Naive B cell (primary cell): ENCODE data around the gene SMC1B. TPM values are rescaled to one million over a fixed set of nuclear protein-coding genes. Genes with fewer than 3 reads are reported as not detected.
A peak's percentile ranks its signal among the peaks of the same experiment; 100 is the strongest.
"Not testable (repeated sequence)": the region's sequence is repeated elsewhere in the genome, so short reads cannot be mapped to it uniquely, and the experiment has no call there.

ENCODE experiments used
- ATAC-seq, 2 donors: fragments of 150-1000 bp; cut with Tn5 transposase; 2 replicates each; pipeline ENCODE4 v1.10.0; 2021; ENCODE audit warnings: low read depth in 2 of 2, mild to moderate bottlenecking in 2 of 2, moderate library complexity in 2 of 2
- DNase-seq: peaks from one replicate; pipeline ENCODE4 v3.0.0; 2022
- H3K27ac Mint-ChIP-seq, 6 donors: one replicate each; pipeline ENCODE4 v1.8.0; 2020 to 2022; ENCODE audit warnings: mild to moderate bottlenecking in 6 of 6, mixed read lengths in 6 of 6, moderate library complexity in 5 of 6, inconsistent platforms in 2 of 6
- H3K27me3 Mint-ChIP-seq, 3 donors: one replicate each; pipeline ENCODE4 v1.8.0; 2021 to 2022; ENCODE audit warnings: mixed read lengths in 3 of 3, mild to moderate bottlenecking in 1 of 3
- H3K36me3 Mint-ChIP-seq, 2 donors: one replicate each; pipeline ENCODE4 v1.8.0; 2020 to 2022; ENCODE audit warnings: mixed read lengths in 2 of 2, inconsistent platforms in 1 of 2, mild to moderate bottlenecking in 1 of 2
- H3K4me1 Mint-ChIP-seq, 3 donors: one replicate each; pipeline ENCODE4 v1.8.0; 2020 to 2022; ENCODE audit warnings: mixed read lengths in 3 of 3, inconsistent platforms in 1 of 3, mild to moderate bottlenecking in 1 of 3, moderate library complexity in 1 of 3
- H3K4me3 Mint-ChIP-seq, 8 donors: one replicate each; pipeline ENCODE4 v1.8.0; 2020 to 2022; ENCODE audit warnings: mild to moderate bottlenecking in 8 of 8, mixed read lengths in 8 of 8, moderate library complexity in 8 of 8, inconsistent platforms in 2 of 8
- H3K9me3 Mint-ChIP-seq, 7 donors: one replicate each; pipeline ENCODE4 v1.8.0; 2020 to 2022; ENCODE audit warnings: mixed read lengths in 7 of 7, mild to moderate bottlenecking in 5 of 7, inconsistent platforms in 2 of 7, moderate library complexity in 1 of 7
- polyA plus RNA-seq, 6 donors: library from polyadenylated mRNA; unstranded; fragments of 300-500 nt; fragmentation: Illumina TruSeq; gene quantifications; one replicate each; pipeline ENCODE4 v1.2.3, GENCODE V29; 2021; ENCODE audit warnings: low read depth in 6 of 6

SMC1B gene
- polyA plus RNA-seq, 6 donors from 2014 or later, result not detected

DNA sequence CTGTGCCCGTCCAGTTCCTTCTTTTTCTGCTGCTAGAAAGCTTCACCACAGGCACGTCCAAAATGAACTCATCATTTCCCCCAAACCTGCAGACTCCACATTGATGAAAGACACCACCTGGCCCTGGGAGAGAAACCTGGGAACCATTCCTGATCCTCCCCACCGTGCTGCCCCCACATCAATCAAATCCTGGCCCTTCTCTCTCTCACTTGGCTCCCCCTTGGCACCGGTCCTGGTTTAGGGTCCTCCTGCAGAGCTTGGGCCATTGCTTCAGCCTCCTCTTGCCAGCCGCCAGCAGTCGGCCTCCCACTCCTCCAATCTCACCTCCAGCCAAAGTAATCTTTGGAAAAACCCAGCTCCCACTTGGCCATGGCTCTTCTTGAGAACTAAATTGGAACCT is 38.6 kb upstream of the SMC1B start:
- Mint-ChIP-seq H3K4me1 (no peaks in the 10 kb centered on the region), H3K9me3 (no peaks in the 10 kb centered on the region), H3K4me3 (no peak overlapping the region), H3K27ac (peak overlapping the region in 2 of 6 donors; percentile 10 to 64), H3K27me3 (peaks cover 3 to 40% (median 18%) of the 10 kb centered on the region in 3 donors), H3K36me3 (no peaks in the 10 kb centered on the region)
- DNase-seq (no peak), ATAC-seq (no peak)

DNA sequence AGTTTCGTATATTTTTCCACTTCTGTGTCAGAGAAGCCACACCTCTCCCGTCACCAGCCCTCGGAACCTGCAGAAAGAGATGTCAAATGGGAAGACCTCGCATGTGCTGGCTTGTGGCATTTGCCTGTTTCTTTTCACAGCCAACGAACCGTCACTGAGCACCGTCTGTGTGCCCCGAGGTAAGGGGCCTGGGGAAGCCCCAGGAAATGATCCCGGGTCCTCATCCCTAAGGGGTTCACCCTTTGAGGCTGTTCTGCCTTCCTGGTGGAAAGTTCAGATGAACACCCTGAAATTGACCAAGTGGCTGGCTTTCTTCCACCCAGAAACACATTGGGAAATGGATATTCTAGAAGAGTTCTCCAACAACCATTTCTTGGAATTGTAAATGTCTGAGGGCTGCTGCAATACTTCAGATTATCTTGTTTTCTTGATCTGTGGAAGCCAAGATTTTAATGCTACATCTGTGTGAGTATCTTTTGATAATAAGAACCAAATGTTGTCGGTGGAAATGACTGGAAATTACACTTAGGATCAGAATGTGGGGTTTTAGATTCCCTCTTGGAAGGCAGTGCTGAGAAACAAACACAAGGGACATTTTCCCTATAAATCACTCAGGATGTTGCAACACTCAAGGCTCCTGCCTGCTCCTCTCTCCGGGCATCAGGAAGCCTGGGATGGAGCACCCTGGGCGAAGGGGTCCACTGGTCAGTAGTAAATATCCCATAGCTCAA is 37.7 kb upstream of the SMC1B start:
- Mint-ChIP-seq H3K4me3 (no peak overlapping the region), H3K9me3 (no peaks in the 10 kb centered on the region), H3K4me1 (no peaks in the 10 kb centered on the region), H3K36me3 (no peaks in the 10 kb centered on the region), H3K27me3 (peaks cover 3 to 37% (median 15%) of the 10 kb centered on the region in 3 donors), H3K27ac (no peak overlapping the region)
- ATAC-seq (no peak), DNase-seq (no peak)

DNA sequence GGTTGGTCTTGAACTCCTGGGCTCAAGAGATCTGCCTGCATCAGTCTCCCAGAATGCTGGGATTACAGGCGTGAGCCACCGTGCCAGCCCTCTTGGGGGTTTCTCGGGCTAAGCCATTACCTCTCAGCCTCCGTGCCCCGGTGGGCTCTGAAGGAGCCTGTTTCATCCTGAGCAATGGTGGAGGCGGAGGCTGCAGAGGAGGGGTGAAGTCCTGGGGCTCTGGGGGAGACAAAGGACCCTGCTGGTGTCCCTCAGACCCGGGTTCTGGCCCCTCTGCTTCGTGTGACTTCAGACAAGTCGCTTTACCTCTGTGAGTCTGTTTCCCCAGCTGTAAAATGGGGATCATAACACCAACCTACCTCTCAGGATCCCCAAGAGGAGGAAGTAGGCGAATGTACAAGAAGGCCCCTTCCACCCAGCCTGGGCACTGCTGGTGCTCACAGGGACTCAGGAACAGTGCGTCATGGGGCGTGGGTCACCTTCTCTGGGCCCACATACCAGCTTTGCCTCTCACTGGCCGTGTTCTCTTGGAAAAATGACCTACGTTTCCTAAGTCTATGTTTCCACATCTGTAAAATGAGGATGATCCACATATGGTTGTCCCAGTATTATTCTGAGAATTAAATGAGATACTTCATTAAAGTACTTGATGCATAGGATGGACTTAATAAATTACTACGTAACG is 36.8 kb upstream of the SMC1B start:
- DNase-seq (no peak), ATAC-seq (no peak)
- Mint-ChIP-seq H3K9me3 (no peaks in the 10 kb centered on the region), H3K4me1 (no peaks in the 10 kb centered on the region), H3K27ac (no peak overlapping the region), H3K4me3 (no peak overlapping the region), H3K36me3 (no peaks in the 10 kb centered on the region), H3K27me3 (peaks cover 3 to 30% (median 15%) of the 10 kb centered on the region in 3 donors)

DNA sequence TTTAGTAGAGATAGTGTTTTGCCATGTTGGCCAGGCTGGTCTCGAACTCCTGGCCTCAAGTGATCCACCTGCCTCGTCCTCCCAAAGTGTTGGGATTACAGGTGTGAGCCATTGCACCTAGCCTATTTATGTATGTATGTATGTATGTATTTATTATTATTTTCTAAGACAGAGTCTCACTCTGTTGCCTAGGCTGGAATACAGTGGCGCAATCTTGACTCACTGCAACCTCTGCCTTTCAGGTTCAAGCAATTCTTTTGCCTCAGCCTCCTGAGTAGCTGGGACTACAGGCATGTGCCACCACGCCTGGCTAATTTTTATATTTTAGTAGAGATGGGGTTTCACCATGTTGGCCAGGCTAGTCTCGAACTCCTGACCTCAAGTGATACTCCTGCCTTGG is 36.0 kb upstream of the SMC1B start:
- H3K27me3 Mint-ChIP-seq, result peaks cover 3 to 35% (median 9%) of the 10 kb centered on the region in 3 donors
- H3K4me3 Mint-ChIP-seq, result not testable (repeated sequence)

DNA sequence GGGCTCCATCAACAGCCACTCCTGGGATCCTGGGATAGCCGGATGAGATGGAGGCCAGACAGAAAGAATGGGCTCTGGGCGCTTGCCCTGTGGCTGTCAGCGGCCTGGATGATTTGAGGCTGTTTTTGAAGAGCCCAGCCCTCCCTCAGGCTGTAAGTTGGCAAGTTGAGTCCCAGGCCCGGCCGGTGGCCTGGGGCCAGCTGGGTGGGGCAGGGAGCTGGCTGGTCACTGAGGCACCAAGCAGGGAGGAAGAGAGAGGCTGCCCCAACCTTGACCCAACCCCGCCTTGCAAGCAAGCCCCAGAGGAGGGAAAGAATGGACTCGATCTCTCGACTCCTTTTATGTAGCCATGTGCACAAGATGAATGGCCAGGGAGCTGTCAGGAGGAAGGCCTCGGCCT is 35.0 kb upstream of the SMC1B start:
- peaks cover 9 to 34% (median 9%) of the 10 kb centered on the region in 3 donors for H3K27me3 Mint-ChIP-seq
- H3K4me3 Mint-ChIP-seq, result no peak overlapping the region
- no peak for ATAC-seq
- no peaks in the 10 kb centered on the region for H3K9me3 Mint-ChIP-seq
- no peak overlapping the region for H3K27ac Mint-ChIP-seq
- no peaks in the 10 kb centered on the region for H3K4me1 Mint-ChIP-seq
- H3K36me3 Mint-ChIP-seq, result no peaks in the 10 kb centered on the region
- DNase-seq, result no peak

More for the DNA sequence above, 36.0 kb upstream of the SMC1B start:
- not testable (repeated sequence) for H3K4me1 Mint-ChIP-seq, H3K36me3 Mint-ChIP-seq, ATAC-seq, H3K9me3 Mint-ChIP-seq, DNase-seq, H3K27ac Mint-ChIP-seq

DNA sequence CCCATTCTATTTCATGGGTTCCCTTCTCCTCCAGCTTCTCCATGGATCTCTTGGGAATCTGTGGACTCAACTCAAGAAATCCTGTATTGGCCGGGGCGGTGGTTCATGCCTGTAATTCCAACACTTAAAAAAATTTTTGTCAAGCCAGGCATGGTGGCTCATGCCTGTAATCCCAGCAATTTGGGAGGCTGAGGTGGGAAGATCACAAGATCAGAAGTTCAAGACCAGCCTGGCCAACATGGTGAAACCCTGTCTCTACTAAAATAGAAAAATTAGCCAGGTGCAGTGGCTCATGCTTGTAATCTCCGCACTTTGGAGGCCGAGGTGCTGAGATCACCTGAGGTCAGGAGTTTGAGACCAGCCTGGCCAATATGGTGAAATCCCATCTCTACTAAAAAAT is 34.2 kb upstream of the SMC1B start:
- H3K9me3 Mint-ChIP-seq, H3K36me3 Mint-ChIP-seq, DNase-seq, H3K27ac Mint-ChIP-seq, H3K4me3 Mint-ChIP-seq, H3K4me1 Mint-ChIP-seq, ATAC-seq: not testable (repeated sequence)
- peaks cover 9 to 29% (median 9%) of the 10 kb centered on the region in 3 donors for H3K27me3 Mint-ChIP-seq

DNA sequence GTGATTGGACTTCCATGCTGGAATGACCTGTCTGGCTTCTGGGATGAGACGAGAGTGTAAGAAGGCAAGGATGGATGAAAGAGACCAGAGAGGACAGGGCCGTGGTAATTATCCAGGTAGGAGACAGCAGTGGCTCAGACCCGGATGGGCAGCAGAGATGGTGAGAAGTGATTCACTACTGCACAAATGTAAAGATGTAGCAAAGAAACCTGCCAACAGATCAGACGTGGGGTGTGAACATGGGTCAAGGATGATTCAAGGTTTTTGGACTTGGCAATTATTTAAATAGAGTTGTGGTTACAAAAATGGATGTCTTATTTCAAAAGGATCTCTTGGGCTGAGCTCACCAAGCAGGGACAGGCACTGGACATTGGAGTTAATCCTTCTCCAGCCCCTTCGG is 32.8 kb upstream of the SMC1B start:
- Mint-ChIP-seq H3K27ac (no peak overlapping the region), H3K36me3 (no peaks in the 10 kb centered on the region), H3K27me3 (peaks cover 3 to 25% (median 9%) of the 10 kb centered on the region in 3 donors), H3K4me3 (no peak overlapping the region), H3K4me1 (peaks cover 0 to 5% (median 3%) of the 10 kb centered on the region in 3 donors), H3K9me3 (no peaks in the 10 kb centered on the region)
- no peak for ATAC-seq
- no peak for DNase-seq

DNA sequence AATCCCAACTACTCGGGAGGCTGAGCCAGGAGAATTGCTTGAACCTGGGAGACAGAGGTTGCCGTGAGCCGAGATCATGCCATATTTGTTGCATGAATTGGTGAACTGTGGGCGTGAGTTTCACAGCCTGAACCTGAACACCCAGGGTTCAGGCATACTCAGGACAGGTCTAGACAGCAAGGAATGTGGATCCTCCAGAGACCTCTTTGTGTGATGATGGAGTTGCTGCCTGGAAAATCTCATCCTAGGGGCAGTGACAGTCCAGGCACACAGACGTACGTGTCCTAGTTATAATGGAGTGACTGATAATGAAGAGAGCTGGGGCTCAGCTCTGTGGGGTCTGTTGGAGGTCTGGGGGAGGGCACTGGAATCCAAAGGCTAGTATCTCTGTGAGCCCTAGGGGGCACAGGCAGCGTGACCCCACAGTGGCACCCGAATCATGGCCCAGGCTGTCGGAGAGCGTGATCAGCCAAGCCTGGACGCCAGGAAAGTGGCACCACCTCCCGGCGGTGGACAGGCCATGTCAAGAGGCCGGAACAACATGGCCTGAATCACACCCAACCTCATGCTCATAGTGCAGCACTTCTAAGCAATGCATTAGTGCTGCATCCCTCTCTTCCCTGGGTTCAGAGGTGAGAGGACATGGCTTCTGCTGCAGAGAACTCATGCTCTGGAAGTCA is 31.8 kb upstream of the SMC1B start:
- Mint-ChIP-seq H3K4me3 (no peak overlapping the region), H3K36me3 (no peaks in the 10 kb centered on the region), H3K9me3 (no peaks in the 10 kb centered on the region), H3K4me1 (peaks cover 5 to 12% (median 12%) of the 10 kb centered on the region in 3 donors), H3K27ac (no peak overlapping the region), H3K27me3 (peaks cover 8 to 29% (median 11%) of the 10 kb centered on the region in 3 donors)
- ATAC-seq (no peak), DNase-seq (no peak)

DNA sequence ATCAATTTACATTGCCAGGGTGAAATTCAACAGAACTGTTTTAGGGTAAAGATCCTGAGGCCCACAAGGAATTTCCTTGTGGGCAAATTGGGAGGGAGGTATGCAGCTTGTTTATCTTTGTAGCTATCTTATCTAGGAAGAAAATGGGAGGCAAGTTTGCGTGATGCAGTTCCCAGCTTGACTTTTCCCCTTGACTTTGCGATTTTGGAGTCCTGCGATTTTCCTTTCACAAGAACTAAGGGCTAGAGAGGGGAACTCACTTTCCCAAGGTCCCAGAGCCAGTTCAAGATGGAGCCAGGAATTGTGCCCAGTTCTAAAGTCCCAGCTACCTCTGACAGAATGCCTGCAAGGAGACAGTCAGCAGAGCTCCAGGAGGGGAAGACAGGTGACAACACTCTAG is 30.8 kb upstream of the SMC1B start:
- no peak for DNase-seq
- Mint-ChIP-seq H3K27me3 (peaks cover 8 to 34% (median 11%) of the 10 kb centered on the region in 3 donors), H3K27ac (no peak overlapping the region), H3K9me3 (no peaks in the 10 kb centered on the region), H3K4me3 (no peak overlapping the region), H3K36me3 (no peaks in the 10 kb centered on the region), H3K4me1 (peaks cover 5 to 12% (median 12%) of the 10 kb centered on the region in 3 donors)
- ATAC-seq, result no peak

DNA sequence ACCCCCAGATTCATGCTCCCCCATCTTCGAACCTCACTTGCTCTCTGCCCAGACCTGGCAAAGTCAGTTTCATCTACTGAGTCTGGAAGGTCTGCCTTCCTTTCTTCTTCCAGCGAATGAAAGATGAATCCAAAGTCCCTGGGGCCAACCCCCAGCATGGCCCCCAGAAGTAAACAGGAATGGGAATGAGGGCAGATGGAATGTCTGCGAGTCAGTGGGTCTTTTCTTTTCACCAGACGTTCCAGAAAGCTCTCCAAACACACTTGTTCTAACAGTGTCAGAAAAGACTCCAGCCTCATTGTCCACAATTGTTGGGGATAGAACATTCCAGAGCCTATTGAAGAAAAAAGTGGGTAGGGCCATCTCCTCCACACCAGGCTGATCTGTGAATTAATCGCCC is 28.7 kb upstream of the SMC1B start:
- ATAC-seq, result no peak
- no peak overlapping the region for H3K4me3 Mint-ChIP-seq
- DNase-seq, result no peak
- H3K27ac Mint-ChIP-seq, result no peak overlapping the region
- no peaks in the 10 kb centered on the region for H3K36me3 Mint-ChIP-seq
- peaks cover 5 to 12% (median 12%) of the 10 kb centered on the region in 3 donors for H3K4me1 Mint-ChIP-seq
- H3K9me3 Mint-ChIP-seq, result no peaks in the 10 kb centered on the region
- H3K27me3 Mint-ChIP-seq, result peaks cover 8 to 43% (median 11%) of the 10 kb centered on the region in 3 donors

DNA sequence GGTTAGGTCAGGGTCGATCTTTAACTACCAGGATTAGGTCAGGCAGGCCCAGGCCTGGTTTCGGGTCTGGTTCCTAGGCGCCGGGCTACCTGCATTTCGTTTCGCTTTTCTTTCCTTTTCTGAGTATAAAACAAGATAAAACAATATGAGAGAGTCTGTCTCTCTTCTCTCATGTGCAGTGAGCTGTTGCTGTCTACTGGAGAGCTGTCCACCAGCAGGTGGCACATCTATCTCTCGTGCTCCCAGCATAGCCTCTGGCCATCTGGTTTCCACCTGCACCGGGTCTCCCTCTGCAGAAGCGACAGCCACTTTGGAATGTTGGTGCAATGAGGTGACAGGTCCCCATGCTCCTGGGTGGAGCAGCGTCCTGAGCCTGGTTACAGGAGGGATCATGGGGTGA is 27.7 kb upstream of the SMC1B start:
- H3K36me3 Mint-ChIP-seq, result no peaks in the 10 kb centered on the region
- DNase-seq, result no peak
- H3K27me3 Mint-ChIP-seq, result peaks cover 8 to 43% (median 11%) of the 10 kb centered on the region in 3 donors
- peak overlapping the region in 2 of 6 donors; percentile 7 to 82 for H3K27ac Mint-ChIP-seq
- no peaks in the 10 kb centered on the region for H3K9me3 Mint-ChIP-seq
- ATAC-seq, result peak; percentile 59
- peaks cover 5 to 12% (median 12%) of the 10 kb centered on the region in 3 donors for H3K4me1 Mint-ChIP-seq
- H3K4me3 Mint-ChIP-seq, result peak overlapping the region; percentile 3 to 73 (median 56)

DNA sequence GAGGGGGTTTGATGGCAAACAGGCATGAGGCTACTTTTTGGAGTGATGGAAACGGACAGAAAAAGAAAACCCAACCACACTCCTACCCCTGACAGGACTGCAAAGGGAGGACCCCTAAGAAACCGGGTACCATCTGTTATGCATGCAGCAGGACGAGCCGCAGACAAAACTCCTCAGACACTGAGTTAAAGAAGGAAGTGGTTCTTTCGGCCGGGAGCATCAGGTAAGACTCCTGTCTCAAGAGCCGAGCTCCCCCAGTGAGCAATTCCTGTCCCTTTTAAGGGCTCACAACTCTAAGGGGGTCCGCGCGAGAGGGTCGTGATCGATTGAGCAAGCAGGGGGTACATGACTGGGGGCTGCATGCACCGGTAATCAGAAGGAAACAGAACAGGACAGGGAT is 27.3 kb upstream of the SMC1B start:
- DNase-seq, H3K36me3 Mint-ChIP-seq, H3K9me3 Mint-ChIP-seq: not testable (repeated sequence)
- peak overlapping the region; percentile 3 to 73 (median 56) for H3K4me3 Mint-ChIP-seq
- peak in 1 of 2 donors; percentile 26 for ATAC-seq
- H3K27me3 Mint-ChIP-seq, result peaks cover 10 to 43% (median 11%) of the 10 kb centered on the region in 3 donors
- H3K27ac Mint-ChIP-seq, result peak overlapping the region in 3 of 6 donors; percentile 16 to 82 (median 80)
- peaks cover 5 to 15% (median 14%) of the 10 kb centered on the region in 3 donors for H3K4me1 Mint-ChIP-seq

DNA sequence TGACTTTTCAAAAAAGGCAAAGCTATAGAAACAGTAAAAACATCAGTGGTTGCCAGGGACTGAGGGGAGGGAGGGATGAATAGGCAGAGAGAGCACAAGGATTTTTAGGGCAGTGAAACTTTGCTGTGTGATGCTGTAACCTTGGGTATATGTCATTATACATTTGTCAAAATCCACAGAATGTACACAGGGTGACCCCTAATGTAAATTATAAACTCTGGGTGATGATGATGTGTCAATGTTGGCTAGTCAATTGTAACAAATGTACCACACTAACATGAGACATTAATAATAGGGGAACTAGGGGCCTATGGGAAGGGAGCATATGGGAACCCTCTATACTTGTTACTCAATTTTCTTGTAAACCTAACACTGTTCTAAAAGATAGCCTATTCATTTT is 24.9 kb upstream of the SMC1B start:
- H3K27ac Mint-ChIP-seq, result no peak overlapping the region
- peaks cover 0 to 2% (median 0%) of the 10 kb centered on the region in 7 donors for H3K9me3 Mint-ChIP-seq
- ATAC-seq (no peak), DNase-seq (no peak)
- peaks cover 11 to 21% (median 20%) of the 10 kb centered on the region in 3 donors for H3K4me1 Mint-ChIP-seq
- H3K36me3 Mint-ChIP-seq, result no peaks in the 10 kb centered on the region
- H3K4me3 Mint-ChIP-seq, result no peak overlapping the region
- H3K27me3 Mint-ChIP-seq, result peaks cover 8 to 35% (median 11%) of the 10 kb centered on the region in 3 donors
